HEK293T (cell line): ENCODE measurements around the gene ZDHHC14.

ENCODE experiments used
- CTCF ChIA-PET: fragments of 350-600 bp; formaldehyde crosslinking; extraction: SDS; loops from one replicate; lab custom pipeline; 2021; ENCODE audit warnings: antibody characterized with exemption, inconsistent platforms; lab: Yijun Ruan, JAX
- POLR2A ChIA-PET: fragments of 350-600 bp; formaldehyde crosslinking; extraction: SDS; loops from one replicate; lab custom pipeline; 2020; ENCODE audit warnings: antibody characterized with exemption, inconsistent platforms; lab: Yijun Ruan, JAX
- DNase-seq: peaks from one replicate; pipeline ENCODE4 v3.0.0; 2012; ENCODE audit warnings: mixed read lengths; ENCODE audit errors: extremely low spot score
- ARNT ChIP-seq: fragments of 450-650 bp; IDR thresholded peaks from 2 replicates; pipeline ENCODE4 v1.6.1; 2017; ENCODE audit warnings: mild to moderate bottlenecking
- BHLHE40 ChIP-seq: fragments of 450-650 bp; IDR thresholded peaks from 2 replicates; pipeline ENCODE4 v1.6.1; 2016; ENCODE audit warnings: mild to moderate bottlenecking, moderate library complexity, borderline replicate concordance
- CTBP1 ChIP-seq: fragments of 450-650 bp; IDR thresholded peaks from 2 replicates; pipeline ENCODE4 v1.6.1; 2016; ENCODE audit warnings: borderline replicate concordance
- ELF4 ChIP-seq: fragments of 450-650 bp; IDR thresholded peaks from 2 replicates; pipeline ENCODE4 v1.6.1; 2017; ENCODE audit warnings: antibody characterized with exemption
- FOXA1 ChIP-seq: fragments of 450-650 bp; IDR thresholded peaks from 2 replicates; pipeline ENCODE4 v1.6.1; 2016; ENCODE audit warnings: mild to moderate bottlenecking
- FOXK2 ChIP-seq: fragments of 450-650 bp; IDR thresholded peaks from 2 replicates; pipeline ENCODE4 v1.6.1; 2016; ENCODE audit warnings: mild to moderate bottlenecking
- FOXM1 ChIP-seq: fragments of 450-650 bp; IDR thresholded peaks from 2 replicates; pipeline ENCODE4 v1.6.1; 2017; ENCODE audit warnings: mild to moderate bottlenecking, borderline replicate concordance
- HDGF ChIP-seq: fragments of 450-650 bp; IDR thresholded peaks from 2 replicates; pipeline ENCODE4 v1.6.1; 2017; ENCODE audit warnings: antibody characterized with exemption, borderline replicate concordance
- L3MBTL2 ChIP-seq: fragments of 450-650 bp; conservative IDR thresholded peaks from 2 replicates; pipeline ENCODE4 v1.6.1; 2016; ENCODE audit warnings: mild to moderate bottlenecking
- LEF1 ChIP-seq: fragments of 450-650 bp; IDR thresholded peaks from 2 replicates; pipeline ENCODE4 v1.6.1; 2017; ENCODE audit warnings: mild to moderate bottlenecking, borderline replicate concordance
- NFRKB ChIP-seq: fragments of 450-650 bp; IDR thresholded peaks from 2 replicates; pipeline ENCODE4 v1.6.1; 2016; ENCODE audit warnings: mild to moderate bottlenecking, moderate library complexity
- SP1 ChIP-seq: fragments of 450-650 bp; IDR thresholded peaks from 2 replicates; pipeline ENCODE4 v1.6.1; 2017
- SUZ12 ChIP-seq: fragments of 450-650 bp; IDR thresholded peaks from 2 replicates; pipeline ENCODE4 v1.6.1; 2016; ENCODE audit warnings: mild to moderate bottlenecking
- TARDBP ChIP-seq: fragments of 450-650 bp; IDR thresholded peaks from 2 replicates; pipeline ENCODE4 v1.6.1; 2016
- ZNF384 ChIP-seq: fragments of 450-650 bp; IDR thresholded peaks from 2 replicates; pipeline ENCODE4 v1.6.1; 2016
- TF ChIP-seq, protein P1 (sequence below): fragments of 450-650 bp; IDR thresholded peaks from 2 replicates; pipeline ENCODE4 v1.6.1; 2016

The ZDHHC14 gene

DNA sequence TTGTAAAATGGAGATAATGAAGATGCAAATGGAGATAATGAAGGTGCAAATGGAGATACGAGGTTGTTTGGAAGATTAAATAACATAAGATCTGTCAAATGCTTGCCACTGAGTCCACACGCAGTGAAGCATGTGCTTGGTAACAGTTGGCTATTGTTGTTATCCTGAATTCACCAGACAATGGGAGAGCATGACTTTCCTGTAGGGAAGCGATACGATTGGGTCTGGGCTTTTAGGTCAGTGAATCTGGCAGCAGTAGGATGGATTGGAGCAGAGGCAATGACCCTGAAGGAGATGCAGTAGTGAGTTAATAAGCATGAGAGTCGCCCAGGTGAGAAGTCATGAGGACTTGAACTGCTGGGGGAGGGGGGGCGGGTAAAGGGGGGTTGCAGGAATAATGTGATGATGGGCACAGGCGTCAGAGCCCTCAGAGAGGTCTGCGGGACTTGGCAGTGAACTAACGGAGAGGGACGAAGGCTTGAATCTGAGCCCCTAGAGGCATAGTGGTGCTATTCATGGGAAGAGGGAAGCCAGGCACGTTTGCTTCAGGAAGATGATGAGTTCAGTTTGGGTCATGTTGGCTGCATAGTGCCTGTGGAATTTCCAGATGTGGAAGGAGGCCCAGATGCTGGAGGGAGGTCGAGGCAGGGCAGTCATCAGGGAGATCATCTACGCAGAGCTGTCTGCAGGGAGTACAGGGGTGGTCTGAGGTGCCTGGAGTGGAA, 55.4 kb downstream of the ZDHHC14 start:
- no peak for DNase-seq
- TF ChIP-seq, protein P1, sequence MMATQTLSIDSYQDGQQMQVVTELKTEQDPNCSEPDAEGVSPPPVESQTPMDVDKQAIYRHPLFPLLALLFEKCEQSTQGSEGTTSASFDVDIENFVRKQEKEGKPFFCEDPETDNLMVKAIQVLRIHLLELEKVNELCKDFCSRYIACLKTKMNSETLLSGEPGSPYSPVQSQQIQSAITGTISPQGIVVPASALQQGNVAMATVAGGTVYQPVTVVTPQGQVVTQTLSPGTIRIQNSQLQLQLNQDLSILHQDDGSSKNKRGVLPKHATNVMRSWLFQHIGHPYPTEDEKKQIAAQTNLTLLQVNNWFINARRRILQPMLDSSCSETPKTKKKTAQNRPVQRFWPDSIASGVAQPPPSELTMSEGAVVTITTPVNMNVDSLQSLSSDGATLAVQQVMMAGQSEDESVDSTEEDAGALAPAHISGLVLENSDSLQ: no peak
- TF ChIP-seq ELF4 (no peak), BHLHE40 (no peak), SP1 (no peak), SUZ12 (no peak), ZNF384 (no peak), L3MBTL2 (no peak), FOXK2 (no peak), CTBP1 (no peak), HDGF (no peak), FOXA1 (no peak), TARDBP (no peak), LEF1 (no peak), FOXM1 (no peak), NFRKB (no peak), ARNT (no peak)
- ChIA-PET CTCF (interaction anchor here (0.6 kb wide), 1 partner anchor 47 kb away, joined by 3 read pairs; no protein-coding TSS in a partner anchor), POLR2A (no interaction called here)

DNA sequence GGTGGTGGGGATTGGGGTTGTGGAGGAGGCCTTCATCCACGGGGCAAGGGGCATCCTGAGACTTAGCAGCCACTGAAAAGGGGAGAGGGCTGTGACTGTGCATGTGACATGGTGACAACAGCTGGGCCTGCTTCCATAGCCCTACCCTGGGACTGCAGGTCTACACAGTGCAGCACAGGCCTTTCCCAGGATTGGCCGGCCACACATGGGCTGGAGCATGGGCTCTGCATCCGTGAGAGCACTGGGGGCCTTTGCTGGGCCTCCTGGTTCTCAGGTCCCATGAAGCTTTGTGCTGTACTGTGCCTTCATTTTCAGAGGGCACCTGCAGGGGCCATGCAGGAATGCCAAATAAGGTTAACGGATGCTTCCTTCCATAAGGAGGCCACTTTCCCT, 56.0 kb downstream of the ZDHHC14 start:
- TF ChIP-seq ZNF384: no peak
- TF ChIP-seq BHLHE40: no peak
- TF ChIP-seq ELF4: no peak
- no peak for TF ChIP-seq LEF1
- TF ChIP-seq HDGF: no peak
- TF ChIP-seq, protein P1: no peak
- TF ChIP-seq L3MBTL2: no peak
- no peak for TF ChIP-seq ARNT
- TF ChIP-seq SUZ12: no peak
- TF ChIP-seq FOXA1: no peak
- no peak for TF ChIP-seq NFRKB
- ChIA-PET POLR2A (no interaction called here), CTCF (no interaction called here)
- DNase-seq: no peak

DNA sequence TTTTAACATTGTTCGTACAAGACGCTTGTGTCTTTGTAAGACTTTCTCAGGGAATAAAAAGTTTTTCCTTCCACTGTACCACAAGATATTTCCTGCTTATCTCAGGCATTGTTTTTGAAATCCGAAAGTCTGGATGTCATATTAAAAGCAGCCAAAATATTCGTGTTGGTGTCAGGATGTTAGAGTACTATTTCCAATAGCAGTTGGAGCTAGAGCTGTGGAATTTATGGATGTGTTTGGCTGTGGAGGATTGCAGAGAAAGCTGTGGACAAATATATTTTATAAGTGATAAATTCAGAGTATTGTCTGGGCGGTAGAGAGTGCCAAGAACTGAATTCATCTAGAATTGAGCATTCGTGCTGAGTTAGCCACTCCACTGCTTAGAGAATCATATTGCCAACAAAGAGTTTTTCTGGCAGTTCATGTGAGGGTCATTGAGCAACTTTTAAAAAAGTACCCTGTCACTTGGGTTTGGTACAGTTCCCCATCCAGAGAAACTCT, 57.7 kb downstream of the ZDHHC14 start:
- CTCF ChIA-PET: no interaction called here
- TF ChIP-seq LEF1: no peak
- TF ChIP-seq TARDBP: no peak
- no peak for TF ChIP-seq CTBP1
- TF ChIP-seq FOXK2: no peak
- TF ChIP-seq, protein P1: no peak
- no peak for TF ChIP-seq FOXA1
- no peak for TF ChIP-seq ARNT
- TF ChIP-seq SP1: no peak
- TF ChIP-seq FOXM1: no peak
- no peak for TF ChIP-seq SUZ12
- no peak for DNase-seq
- POLR2A ChIA-PET: no interaction called here

DNA sequence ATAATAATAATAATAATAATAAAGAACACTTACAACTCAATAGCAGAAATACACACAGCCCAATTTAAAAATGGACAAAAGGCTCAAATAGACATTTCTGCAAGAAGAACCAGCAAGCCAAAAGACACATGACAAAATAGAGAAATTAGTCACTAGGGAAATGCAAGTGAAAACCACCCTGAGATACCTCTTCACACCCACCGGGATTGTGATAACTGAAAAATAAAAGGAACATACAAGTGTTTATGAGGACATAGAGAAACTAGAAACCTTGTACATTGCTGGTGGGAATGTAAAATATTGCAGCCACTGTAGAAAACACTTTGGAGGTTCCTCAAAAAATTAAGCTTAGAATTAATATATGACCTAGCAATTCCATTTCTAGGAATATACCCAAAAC, 59.2 kb downstream of the ZDHHC14 start:
- no peak for TF ChIP-seq SP1
- TF ChIP-seq, protein P1: no peak
- TF ChIP-seq TARDBP: no peak
- TF ChIP-seq L3MBTL2: no peak
- no peak for TF ChIP-seq BHLHE40
- no peak for TF ChIP-seq ARNT
- TF ChIP-seq FOXM1: no peak
- ChIA-PET CTCF (no interaction called here), POLR2A (no interaction called here)
- no peak for DNase-seq

DNA sequence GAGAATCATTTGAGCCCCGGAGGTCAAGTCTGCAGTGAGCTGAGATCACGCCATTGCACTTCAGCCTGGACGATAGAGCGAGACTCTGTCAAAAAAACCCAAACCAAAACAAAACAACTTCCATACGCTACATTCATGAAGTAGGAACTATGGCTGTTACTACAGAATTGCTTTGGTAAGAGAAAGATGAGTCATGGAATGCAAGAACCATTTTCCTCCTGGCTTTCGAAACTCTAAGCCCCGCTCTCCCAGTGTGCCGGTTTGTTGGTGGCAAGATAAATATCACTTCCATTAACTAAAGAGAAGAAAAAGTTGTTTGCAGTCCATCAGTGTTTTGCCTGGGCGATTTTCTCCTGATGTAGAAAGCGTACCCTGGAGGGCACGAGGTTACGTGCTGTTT, 61.3 kb downstream of the ZDHHC14 start:
- TF ChIP-seq ARNT (no peak), CTBP1 (no peak), TARDBP (no peak), BHLHE40 (no peak), NFRKB (no peak), ELF4 (no peak), ZNF384 (no peak), FOXM1 (no peak), FOXA1 (no peak), LEF1 (no peak), FOXK2 (no peak), HDGF (no peak), L3MBTL2 (no peak), SUZ12 (no peak), SP1 (no peak)
- TF ChIP-seq, protein P1: no peak
- POLR2A ChIA-PET: no interaction called here
- CTCF ChIA-PET: no interaction called here
- no peak for DNase-seq
